Fibroblast of skin of left biceps (primary cell): ENCODE results near the gene FOXP3.

Experiments used
- DNase-seq, 2 experiments: peaks; one replicate each; pipeline ENCODE4 v3.0.0-alpha.2; 2013; ENCODE audit warnings: low read depth in 2 of 2

The FOXP3 gene

DNA sequence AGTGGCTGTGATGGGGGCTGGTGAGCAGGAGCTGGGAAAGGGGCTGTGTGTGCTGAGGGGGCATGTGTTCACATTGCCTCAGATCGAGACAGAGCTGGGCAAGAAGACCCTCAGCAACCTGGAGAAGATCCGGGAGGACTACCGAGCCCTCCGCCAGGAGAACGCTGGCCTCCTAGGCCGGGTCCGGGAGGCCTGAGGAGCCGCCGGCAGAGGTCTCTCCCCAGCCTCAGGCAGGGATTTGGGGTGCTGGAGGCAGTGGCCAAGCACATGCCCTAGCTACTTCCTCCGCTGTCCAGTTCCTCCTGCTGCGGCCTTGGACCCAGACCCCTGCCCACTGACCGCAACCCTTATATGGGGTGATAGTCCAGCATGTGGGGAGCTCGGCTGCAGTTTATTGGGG lies 14.4 kb downstream of the FOXP3 start:
- DNase-seq, result no peak

DNA sequence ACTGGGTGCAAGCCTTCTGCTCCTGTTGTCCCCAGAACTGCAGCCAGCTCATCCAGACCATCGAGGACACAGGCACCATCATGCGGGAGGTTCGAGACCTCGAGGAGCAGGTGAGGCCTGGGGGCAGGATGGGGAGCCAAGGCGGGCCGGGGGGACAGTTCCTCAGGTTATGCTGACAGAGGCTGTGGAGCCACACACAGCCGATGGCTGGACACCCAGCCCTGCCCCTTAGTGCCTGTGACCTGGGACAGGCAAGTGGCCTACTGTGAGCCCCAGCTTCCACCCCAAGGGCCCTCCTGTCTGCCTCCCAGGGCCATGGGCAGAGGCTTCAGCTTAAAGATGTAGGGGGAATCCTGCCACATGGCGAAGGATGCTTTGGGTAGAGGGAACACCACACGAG lies 14.9 kb downstream of the FOXP3 start:
- DNase-seq, result no peak

DNA sequence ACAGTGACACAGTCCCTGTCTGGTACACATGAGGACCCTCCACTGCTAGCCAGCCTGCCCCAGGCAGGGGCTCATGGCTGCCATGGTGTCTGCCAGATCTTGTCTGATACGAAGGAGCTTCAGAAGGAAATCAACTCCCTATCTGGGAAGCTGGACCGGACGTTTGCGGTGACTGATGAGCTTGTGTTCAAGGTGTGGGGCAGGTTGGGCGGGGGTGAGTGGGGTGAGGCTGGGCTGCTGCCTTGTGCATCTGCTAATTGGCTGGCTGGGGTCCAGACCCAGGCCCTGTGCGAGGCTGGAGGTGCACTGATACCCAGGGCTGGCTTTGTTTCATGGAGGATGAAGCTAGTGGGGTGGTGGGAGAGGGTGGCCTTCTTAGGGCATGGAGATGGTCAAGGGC lies 15.4 kb downstream of the FOXP3 start:
- DNase-seq, result no peak

DNA sequence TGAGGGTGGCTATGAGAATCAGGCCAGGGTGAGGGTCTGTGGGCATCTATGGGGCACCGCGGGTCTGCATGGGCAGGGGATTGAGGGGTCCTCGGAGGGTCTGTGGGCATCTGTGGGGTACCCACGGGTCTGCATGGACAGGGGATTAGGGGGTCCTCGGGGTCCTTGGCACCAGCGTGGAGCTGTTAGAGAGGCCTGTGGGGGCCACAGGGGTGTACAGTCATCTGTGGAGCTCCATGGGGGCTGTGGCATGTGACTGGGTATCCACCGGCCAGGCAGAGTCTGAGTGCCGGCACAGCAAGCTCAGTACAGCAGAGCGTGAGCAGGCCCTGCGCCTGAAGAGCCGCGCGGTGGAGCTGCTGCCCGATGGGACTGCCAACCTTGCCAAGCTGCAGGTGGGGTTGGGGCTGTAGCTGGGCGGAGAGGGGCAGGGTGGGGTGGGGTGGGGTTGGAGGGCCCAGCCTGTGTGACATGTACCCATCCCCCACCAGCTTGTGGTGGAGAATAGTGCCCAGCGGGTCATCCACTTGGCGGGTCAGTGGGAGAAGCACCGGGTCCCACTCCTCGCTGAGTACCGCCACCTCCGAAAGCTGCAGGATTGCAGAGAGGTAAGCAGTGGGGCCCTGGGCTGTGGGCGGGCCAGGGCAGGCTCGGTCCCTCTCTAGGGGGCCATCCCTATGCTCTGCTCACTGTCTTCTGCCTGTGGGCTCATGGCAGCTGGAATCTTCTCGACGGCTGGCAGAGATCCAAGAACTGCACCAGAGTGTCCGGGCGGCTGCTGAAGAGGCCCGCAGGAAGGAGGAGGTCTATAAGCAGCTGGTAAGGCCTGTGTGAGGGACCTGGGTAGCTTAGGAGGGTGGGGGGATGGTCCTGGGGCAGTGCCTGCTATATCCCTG lies 16.3 kb downstream of the FOXP3 start:
- DNase-seq, result no peak

DNA sequence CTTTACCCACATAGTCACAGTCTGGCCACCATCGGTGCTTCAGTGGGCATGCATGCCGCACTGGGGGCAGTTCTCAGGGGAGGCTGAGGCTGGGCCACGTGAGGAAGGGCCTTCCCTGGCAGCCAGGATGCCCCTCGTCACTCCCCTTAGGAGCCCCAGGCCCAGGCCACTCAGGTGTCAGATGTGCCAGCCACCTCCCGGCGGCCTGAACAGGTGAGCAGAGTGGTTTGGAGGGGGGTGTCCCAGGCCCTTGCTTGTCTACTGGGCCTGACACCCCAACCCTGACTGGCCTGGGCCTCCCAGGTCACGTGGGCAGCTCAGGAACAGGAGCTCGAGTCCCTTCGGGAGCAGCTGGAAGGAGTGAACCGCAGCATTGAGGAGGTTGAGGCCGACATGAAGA lies 17.2 kb downstream of the FOXP3 start:
- no peak for DNase-seq

DNA sequence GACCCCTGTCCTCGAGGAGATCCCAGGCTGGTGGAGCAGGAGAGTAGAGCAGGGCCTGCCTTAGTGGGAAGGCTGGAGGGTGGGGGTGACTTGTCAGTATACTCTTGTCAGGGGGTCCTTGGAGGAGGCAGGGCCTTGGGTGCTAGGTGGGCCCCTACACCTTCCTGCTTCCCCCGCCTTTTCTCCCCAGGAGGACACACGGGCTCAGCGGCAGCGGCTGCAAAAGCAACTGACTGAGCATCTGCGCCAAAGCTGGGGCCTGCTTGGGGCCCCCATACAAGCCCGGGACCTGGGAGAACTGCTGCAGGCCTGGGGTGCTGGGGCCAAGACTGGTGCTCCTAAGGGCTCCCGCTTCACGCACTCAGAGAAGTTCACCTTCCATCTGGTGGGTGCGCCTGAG lies 18.0 kb downstream of the FOXP3 start:
- DNase-seq, result no peak

DNA sequence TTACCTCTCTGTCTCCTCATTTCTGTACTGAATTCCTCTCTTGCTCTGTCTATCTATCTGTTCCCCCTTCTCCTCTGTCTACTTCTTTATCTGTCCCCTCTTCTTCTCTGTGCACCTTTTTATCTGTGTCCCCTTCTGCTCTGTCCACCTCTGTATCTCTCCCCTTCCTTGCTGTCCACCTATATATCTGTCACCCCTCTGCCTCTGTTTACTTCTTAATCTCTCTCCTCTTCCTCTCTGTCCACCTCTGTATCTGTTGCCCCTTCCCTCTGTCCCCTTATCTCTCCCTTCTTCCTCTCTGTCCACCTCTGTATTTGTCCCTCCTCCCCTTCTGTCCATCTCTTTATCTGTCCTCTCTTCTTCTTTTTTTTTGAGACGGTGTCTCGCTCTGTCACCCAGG lies 20.3 kb downstream of the FOXP3 start:
- DNase-seq, result no peak

DNA sequence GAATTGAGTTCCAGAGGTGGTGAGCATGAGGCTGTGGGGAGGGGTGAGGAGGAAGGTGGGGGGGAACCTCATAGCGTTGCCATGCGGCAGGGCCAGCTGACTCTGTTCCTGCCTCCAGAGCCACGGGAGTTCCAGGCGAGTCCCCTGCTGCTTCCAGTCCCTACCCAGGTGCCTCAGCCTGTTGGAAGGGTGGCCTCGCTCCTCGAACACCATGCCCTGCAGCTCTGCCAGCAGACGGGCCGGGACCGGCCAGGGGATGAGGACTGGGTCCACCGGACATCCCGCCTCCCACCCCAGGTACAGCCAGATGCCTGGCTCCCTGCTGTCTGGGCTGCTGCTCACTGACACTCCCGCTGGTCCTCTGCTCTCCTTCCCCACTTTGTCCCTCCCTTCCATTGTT lies 21.3 kb downstream of the FOXP3 start:
- DNase-seq, result no peak

DNA sequence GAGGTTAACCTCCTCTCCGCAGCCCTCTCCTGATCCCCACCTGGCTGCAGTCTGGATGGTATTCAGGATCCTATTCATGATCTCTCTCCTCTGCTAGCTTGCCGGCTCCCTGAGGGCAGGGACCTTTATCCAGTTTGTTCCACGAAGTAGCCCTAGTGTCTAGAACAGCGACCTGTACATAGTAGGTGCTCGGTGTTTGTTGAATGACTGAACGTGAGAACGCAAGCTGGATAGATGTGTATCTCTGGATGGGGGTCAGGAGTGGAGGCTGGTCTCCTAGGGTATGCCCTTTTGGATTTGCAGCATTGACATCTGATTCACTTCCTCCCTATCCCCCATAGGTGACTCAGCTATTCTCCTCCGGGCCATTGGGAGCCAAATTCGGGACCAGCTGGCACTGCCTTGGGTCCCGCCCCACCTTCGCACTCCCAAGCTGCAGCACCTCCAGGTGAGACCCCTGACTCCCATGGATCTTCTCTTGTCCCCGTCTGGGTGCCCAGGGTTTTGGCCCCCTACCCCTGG lies 21.9 kb downstream of the FOXP3 start:
- DNase-seq, result no peak

DNA sequence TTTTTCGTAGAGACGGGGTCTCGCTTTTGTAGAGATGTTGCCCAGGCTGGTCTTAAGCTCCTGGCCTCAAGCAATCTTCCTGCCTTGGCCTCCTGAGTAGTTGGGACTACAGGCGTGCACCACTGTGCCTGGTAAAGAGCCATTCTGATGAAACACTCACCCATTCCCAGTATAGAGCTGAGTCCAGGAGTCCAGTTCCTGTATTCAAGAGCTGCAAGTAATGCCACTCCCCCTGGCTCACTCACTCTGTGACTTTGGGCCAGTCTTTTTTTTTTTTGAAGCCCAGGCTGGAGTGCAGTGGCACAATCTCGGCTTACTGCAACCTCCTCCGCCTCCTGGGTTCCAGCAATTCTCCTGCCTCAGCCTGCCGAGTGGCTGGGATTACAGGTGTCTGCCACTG lies 25.8 kb downstream of the FOXP3 start:
- no peak for DNase-seq

DNA sequence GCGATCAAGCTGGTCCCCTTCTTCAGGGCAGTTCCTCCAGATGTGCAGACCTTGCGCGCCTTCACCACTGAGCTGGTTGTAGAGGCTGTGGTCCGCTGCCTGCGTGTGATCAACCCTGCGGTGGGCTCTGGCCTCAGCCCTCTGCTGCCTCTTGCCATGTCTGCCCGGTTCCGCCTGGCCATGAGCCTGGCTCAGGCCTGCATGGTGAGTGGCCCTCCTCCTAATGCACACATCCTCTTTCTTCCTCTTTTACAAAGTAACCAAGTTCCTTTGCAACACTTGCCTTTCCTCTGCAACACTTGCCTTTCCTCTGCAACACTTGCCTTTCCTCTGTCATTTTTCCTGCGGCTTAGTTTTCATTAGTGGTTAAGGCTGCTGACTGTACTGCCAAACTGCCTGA lies 27.4 kb downstream of the FOXP3 start:
- DNase-seq, result no peak

DNA sequence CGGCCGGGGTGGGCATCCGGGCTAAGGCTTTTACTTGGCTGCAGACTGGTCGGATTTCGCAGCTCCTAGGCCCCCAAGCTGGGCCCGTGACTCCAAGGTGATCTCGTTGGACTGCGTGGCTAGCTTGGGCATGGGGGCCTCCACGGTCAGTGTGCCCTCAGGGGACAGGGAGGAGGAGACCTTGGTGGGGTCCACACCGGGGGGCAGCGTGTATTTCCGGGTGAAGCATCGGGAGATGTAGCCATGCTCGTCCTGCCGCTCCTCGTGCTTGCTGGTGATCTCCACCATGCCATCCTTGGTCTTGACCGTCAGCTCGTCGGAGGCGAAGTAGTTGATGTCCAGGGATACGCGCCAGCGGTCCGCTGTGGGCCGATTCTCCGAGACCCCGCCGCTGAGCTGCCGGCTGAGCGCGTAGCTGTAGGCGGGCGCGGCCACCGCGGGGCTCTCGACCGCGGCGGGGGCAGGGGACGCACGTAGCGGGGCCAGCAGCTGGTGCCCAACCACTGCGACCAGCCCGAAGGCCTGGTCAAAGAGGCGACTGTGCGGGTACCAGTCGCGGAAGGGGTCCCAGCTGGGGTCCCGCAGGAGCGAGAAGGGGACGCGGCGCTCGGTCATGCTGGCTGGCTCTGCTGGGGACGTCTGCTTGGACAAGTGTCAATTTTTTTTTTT lies 30.5 kb downstream of the FOXP3 start:
- DNase-seq, result no peak

DNA sequence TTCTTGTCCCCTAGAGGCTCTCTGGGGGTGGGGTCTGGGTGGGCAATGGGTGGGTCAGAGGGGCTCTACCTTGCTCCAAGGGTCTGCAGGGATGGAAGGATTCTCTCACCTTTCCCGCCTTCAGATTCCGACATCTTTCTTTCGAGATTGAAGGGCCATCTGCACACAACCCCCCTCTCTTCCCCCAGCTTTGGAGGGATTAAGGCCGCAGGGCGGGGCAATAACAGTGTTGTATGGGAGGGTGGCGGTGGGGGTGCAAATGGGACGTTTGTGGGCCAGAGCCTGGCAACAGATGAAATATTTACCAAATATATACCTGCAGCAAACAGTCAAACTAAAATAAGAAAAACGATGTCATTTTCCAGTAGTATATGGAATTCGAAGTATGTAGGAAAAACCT lies 31.3 kb downstream of the FOXP3 start, which contains the start of gene CACNA1F:
CACNA1F (minus strand) TSS at position 165 of the 400 bp plus-strand sequence; CDS start at position 134, 31 bp downstream.
- DNase-seq, result no peak

DNA sequence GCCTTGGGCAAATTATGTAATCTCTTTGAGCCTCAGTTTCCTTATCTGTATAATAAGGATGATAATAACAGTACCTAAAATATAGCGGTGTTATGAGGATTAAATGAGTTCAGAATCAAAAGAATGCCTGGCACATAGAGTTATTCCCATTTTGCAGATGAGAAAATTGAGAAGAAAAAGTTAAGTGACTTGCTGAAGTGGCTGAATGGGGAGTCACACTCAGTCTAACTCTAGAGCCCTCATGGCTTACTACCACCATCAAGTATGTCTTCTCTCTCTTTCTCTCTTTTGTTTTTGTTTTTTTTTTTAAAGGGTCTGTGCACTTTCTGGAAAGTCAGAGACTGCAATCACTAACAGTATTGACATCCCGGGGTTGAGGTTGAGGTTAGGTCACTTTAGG lies 32.0 kb downstream of the FOXP3 start:
- DNase-seq, result no peak

DNA sequence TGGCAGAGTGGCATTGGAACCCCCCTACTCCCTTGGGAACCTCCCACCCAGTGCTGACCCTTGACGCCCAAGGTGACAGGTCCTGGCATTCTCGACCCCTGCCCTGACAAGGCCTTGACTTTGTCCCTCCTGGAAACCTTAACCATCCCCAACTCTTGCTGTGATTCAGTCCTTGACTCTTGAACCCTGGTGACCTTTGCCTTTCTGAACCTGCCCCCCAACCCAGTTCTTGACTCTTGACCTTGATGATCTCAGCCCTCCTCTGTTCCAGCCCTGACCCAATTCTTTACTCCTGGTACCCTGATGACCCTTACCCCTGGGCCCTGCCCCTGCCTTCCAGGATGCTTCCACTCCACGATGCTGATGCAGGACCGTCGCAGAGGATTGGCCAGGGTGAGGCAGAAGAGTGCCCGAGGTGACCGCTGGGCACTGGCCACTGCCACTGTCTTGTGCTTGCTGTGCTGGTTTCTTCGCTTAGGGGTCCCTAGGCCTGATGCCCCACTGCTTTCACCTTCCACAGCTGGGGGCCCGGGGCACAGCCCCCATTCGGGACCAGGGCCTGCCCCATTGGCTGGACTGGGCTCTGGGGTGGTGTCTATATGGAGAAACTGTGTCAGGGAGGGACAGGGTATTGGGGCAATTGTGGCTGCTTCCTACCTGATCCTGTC lies 33.0 kb downstream of the FOXP3 start:
- DNase-seq, result no peak

DNA sequence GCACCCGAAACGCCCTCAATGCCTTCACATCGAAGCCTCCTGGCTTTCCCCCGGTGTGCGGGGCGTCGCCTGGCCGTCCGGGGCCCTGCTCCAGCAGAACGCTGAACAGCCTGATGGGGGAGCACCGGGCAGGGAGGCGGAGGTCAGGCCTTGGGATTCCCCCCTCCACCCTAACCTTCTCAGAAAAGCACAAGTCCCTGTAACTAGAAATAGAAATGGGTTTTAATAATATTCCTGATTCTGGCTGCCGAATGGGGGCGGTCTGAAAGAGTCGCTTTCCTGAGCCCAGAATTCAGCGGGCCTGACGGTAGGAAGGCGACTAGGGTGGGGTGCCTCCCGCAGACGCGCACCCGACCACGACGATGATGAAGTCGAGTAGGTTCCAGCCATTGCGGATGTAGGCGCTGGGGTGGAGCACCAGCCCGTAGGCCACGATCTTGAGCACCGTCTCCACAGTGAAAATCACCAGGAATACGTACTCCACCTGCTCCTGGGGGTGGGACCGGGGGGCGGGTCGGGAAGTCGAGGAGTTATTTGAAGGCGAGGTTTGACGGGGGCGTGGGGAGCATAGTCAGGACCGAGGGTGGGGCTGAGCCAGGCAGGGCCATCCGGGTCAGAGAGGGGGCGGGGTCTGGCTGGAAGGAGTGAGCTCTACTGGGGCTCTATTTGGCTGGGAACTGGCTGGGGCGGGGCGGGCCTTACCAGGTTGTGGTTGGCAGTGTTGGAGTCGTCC lies 33.8 kb downstream of the FOXP3 start:
- DNase-seq, result no peak

DNA sequence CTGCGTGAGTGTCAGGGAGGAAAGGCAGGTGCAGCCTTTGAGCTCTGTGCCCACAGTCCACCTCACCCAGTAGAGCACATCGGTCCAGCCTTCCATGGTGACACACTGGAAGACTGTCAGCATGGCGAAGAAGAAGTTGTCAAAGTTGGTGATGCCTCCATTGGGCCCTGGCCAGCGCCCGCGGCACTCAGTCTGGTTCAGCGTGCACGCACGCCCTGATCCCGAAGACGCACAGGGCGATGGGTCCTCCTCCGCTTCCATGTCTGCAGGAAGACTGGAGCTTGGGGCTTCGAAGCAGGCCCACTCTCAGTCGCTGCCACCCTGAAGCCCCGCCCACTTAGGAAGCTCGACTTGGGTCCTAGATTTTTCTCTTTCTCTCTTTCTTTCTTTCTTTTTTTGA lies 36.3 kb downstream of the FOXP3 start:
- DNase-seq, result no peak

DNA sequence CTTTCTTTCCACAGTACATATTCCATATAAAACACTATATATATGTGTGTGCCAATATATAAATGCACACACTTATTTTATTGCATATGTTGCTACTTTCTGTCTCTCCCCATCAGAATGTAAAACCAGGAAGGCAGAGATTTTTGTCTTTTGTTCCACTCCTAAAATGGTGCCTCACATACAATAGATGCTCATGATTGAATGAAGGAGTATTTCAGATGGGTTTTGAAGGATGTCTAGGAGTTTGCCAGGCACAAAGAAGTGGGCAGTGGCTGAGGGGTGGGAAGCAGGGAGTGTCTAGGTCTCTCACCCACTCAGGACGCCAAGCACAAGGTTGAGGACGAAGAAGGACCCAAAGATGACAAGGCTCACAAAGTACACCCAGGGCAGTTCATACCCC lies 36.8 kb downstream of the FOXP3 start:
- DNase-seq, result no peak

DNA sequence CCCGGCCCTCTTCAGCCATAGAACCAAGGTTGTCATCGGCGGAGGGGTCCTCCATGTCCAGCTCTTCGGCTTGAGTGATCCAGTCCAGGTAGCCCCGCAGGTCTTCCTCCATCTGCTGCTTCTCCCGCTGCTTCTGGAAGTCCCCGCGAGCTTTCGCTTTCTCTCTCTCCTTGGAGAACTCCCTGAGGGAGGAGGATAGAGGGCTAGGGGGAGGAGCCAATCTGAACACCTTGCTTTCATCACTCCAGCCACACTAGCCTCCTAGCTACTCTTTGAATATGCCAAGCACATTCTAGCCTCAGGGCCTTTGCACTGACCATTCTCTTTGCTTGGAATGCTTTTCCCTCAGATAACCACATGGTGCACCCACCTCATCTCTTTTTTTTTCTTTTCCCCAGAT lies 37.6 kb downstream of the FOXP3 start:
- no peak for DNase-seq

DNA sequence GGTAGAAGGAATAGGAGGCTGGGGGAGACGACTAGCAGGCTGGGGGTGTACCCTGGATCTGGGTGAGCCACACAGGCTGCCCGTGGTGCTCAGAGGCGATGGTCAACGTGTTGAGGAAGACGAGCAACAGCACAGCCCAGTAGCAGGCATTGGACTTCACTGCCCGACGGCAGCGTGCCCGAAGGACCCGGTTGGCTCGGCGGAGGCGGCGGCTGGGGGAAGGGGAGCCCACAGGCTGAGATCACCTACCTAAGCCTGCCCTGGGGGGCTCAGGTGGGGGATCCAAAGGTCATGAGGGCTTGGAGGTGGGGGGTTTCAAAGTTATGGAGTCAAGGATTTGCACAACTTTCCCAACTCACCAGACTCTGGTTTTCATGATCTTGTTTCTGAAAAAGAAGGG lies 38.7 kb downstream of the FOXP3 start:
- DNase-seq, result no peak

DNA sequence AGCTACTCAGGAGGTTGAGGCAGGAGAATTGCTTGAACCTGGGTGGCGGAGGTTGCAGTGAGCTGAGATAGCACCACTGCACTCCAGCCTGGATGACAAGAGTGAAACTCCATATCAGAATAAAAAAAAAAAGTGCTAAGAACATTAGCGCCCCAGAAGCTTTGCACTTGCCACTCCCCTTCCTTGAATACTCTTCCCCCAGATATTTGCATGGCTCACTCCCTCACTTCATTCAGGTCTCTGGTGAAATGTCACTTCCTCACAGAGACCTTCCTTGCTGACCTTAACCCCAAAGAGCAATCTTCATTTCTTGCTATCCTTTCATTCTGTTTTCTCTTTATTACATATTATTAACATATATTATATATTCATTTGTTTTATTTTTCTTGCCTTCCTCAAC lies 42.6 kb downstream of the FOXP3 start:
- DNase-seq, result no peak

DNA sequence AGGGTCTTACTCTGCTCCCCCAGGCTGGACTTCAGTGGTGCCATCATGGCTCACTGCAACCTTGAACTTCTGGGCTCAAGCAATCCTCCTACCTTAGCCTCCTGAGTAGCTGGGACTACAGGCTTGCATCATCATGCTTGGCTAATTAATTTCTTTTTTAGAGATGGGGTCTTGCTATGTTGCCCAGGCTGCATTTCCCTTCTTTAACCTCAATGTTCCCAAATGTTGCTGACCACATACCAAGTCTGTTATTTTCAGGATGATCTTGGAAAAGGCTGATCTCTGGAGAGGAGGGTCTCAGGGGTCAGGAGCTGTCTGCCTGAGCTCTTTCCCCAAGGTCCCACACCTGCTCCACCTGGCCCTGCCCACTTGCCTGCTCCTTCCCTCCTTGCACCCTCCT lies 44.4 kb downstream of the FOXP3 start:
- no peak for DNase-seq
